GM19372 (cell line): ENCODE results near the gene ADAM19.

Source experiments
- ATAC-seq: cut with Tn5 transposase; IDR thresholded peaks from one replicate; pipeline ENCODE4 v1.9.1; 2021; ENCODE audit warnings: mild to moderate bottlenecking, low read depth, moderate library complexity; ENCODE audit not compliant: unreplicated experiment

The ADAM19 gene

DNA sequence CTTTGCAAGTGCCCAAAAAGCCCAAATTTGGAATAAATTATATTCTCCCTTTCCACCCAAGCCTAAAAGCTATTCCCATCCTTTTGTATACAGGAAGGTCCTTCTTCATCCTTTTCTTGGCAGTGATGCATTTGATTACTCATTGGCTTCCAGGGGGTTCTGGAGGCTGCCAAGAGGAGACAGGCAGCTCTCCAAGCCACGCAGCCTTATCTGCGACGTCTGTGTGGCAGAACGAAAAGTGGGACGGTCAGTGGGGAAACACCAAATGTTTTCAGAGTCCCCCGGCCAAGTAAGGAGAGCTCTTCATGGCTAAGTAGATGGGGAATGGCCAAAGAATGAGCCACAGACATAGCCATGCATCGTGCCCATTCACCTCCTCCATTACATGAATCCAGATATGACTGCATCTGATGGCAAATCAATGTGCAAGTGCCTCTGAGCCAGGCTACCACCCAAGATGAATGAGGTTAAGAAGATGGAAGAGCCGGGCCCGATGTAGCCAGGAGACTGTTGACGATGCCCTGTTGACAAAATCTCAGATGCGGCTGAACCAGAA, 12.1 kb downstream of the ADAM19 start:
- ATAC-seq = no peak

- no peak for ATAC-seq
These were observed 13.4 kb downstream of the ADAM19 start for GRCh38 chr5:157562111-157562581.

GRCh38 chr5:157561110-157561509, 14.5 kb downstream of the ADAM19 start:
- no peak for ATAC-seq

DNA sequence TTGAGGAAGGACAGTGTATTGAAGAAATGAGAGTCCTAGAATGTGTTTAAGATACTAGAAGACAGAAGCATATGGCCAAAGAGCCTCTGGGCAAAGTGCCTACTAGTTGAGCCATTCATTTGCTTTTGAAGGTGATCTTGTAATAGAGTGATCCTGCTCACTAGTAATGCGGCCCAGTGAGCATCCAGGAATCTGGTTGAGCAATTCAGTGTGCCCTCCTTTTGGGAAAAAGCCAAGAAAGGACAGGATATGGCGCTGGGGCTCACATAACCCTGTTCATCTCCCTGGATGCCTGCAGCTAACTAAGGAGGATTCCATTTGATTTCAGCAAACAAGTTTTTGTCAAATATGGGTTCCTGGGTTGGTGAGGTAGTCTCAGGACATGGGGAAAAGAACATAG, 16.3 kb downstream of the ADAM19 start:
- no peak for ATAC-seq

DNA sequence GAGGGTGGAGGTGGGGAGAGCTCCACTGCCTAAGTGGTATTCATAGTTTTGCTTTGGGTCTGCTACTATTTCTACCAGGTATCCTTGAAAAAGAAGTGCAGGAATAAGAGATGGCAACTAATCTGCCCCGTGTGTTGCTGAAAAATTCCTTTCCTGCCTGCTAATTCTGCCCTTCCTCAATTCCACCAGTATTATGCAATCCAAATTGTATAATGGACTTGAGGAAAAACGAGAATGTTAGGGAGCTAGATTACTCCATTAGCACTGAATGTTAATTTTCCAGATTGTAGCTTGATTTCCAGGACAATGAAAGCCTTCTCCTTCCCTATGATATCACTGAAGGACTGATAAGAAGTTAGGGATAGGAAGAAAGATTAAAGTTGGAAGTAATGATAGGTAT, 16.9 kb downstream of the ADAM19 start:
- ATAC-seq = no peak

GRCh38 chr5:157558041-157558595, 17.5 kb downstream of the ADAM19 start:
- no peak for ATAC-seq

GRCh38 chr5:157556615-157557418, 18.8 kb downstream of the ADAM19 start:
- no peak for ATAC-seq

GRCh38 chr5:157555037-157555640, 20.4 kb downstream of the ADAM19 start:
- no peak for ATAC-seq

- no peak for ATAC-seq
These were observed 21.2 kb downstream of the ADAM19 start for GRCh38 chr5:157554179-157555036.

DNA sequence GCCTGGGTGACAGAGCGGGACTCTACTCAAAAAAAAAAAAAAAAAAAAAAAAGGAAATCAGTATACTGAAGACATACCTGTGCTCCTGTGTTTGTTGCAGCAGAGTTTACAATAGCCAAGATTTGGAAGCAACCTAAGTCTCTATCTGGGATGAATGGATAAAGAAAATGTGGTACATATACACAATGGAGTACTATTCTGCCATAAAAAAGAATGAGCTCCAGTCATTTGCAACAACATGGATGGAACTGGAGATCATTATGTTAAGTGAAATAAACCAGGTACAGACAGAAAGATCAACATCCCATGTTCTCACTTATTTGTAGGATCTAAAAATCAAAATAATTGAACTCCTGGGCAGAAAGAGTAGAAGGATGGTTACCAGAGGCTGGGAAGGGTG, 22.9 kb downstream of the ADAM19 start:
- ATAC-seq = no peak

GRCh38 chr5:157550663-157551062, 24.9 kb downstream of the ADAM19 start:
- ATAC-seq = no peak

GRCh38 chr5:157549954-157550549, 25.5 kb downstream of the ADAM19 start:
- ATAC-seq = no peak

DNA sequence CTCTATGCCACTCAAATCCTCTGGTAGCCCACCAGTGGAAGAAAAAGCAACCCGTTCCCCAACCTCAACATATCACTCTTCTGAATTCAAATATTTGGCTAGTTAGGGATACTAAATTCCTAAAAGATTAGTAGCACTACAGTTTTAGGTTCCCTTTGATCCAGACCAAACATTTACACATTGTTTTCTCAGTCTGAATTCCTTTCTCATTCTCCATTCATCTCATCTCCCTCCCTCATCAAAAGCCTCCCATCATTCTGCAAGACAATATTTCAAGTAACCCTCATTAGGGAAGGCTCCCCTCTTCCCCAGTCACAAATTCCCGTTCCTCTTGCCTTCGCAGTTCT, 26.3 kb downstream of the ADAM19 start:
- no peak for ATAC-seq

DNA sequence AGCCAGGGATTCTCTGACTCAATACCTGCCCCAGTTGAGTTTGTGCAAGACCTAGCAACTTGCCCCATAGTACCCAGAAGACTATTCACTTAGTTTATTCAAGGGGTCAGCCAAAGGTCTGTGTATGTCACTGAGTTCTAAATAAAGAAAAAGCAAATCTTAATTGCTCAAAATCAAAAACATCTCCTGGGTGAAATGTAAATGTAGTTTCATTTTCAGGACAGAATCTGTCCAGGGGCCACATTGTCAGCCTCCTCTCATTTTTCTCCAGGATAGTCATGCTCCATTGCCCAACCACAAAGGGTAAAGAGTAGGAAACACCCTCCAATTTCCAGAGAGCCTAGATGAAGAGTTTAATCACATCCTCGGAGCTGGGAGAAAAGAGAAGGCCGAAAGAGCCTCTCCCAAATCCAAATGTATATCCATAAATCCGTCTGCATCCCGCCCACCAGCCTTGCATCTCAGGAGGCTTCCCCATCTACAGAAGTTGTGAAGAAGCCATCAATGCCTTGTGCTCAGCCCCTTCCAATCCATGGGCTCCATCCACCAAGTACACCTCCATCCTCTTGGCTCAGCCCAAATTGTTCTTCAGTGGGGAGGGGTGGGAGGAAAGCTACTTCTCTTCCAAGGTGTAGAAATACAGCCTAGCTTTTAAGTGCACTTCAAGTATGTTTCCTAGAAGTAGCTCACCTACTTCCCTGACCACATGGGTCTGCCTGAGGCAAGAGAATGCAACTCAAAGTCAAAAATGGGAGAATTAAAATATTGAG, 26.9 kb downstream of the ADAM19 start:
- no peak for ATAC-seq

- ATAC-seq = no peak
These were observed 27.5 kb downstream of the ADAM19 start for GRCh38 chr5:157547941-157548512.

DNA sequence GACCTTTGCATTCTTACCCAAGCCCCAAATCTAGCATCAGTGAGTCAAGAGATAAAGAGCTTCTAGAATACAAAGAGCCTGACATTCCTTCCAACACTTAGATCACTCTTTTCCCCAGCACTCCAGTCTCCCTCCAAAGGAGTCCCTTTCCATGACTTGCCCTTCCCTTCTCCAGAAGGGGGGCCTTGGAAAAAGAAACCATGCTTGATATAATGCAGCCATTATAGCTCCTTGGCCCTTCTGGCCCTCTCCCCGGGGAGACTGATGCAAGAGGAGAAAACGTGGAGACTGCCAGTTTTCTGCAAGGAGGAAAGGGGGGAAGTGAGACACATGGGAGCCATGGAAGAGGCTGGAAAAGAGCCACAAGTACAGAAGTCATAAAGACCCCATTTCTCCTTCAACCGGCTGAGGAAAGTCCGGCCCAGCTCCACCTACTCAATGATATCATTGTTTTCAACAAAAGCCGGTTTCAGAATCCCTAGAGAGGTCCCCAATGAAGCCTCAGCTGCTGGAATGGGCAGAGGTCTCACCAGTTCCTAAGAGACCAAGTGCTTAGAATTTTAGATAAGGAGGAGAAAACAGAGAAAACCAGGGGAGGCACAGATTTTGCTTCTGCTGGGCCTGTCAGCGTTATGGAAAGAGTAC, 29.0 kb downstream of the ADAM19 start:
- no peak for ATAC-seq

DNA sequence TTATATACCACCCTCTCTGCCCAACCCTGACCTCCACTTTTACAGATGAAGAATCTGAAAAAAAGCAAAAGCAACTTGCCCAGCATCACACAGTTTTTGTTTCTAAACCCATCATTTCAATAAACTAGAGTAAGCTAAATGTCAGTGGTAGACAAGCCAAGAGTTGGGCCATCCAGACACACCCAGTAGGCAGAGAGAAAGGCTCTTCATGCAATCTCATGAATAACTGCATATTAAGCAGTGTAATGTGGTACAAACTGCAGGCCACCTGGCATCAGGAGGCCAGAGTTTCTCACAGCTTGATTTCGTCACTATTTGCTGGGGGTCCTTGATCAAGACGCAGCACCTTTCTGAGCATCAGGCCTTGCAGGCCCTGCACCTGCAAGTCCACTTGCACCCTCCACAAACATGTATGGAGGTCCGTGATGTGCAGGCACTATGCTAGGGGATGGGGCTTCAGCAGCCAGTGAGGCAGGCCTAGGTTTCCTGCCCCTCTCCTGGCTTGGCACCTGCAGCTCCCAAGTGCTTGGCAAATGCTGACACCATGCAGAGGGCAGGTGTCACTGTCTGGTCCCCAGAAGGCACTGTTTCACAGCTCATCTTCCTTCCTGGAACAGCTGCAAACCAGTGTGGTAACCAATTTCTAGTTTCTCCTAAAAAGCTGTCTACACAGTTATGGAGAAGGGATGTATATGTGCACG, 29.8 kb downstream of the ADAM19 start:
- ATAC-seq = no peak

DNA sequence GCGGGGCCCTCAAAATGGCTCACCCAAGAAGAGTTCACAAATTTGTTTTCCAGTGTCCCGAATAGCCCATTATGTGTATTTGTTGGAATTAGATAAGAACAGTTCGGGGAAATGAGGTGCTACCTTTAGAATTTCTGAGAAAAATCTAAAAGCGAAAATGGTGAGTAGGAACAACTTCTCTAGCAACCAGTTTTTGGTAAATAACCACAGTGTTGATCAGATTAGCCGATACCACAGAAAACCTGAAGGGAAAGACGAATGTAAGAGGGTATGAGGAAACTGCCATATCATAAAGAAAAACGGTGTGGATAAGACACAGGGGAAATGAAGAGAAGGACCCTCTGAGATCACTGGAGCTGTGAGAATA, 31.0 kb downstream of the ADAM19 start:
- ATAC-seq = no peak
